Panc1 (cell line): Measurements from ENCODE around the gene VPS35L.

Experiments used
- POLR2AphosphoS5 ChIP-seq: IDR thresholded peaks from 2 replicates; pipeline ENCODE4 v1.6.1; 2012; ENCODE audit warnings: mild to moderate bottlenecking, low read depth, low read length, moderate library complexity
- SIN3A ChIP-seq: IDR thresholded peaks from 2 replicates; pipeline ENCODE4 v1.6.1; 2012; ENCODE audit warnings: low read depth, mild to moderate bottlenecking, low read length, moderate library complexity, borderline replicate concordance; ENCODE audit not compliant: insufficient read depth
- TF ChIP-seq, protein P1 (sequence below): fragments of 450-650 bp; IDR thresholded peaks from 2 replicates; pipeline ENCODE4 v1.5.1; 2017; ENCODE audit warnings: mild to moderate bottlenecking
- TF ChIP-seq, protein P2 (sequence below), 2 experiments: IDR thresholded peaks; 2 replicates each; pipeline ENCODE4 v1.6.1; 2011 to 2012; ENCODE audit warnings: low read depth in 2 of 2, control low read depth in 1 of 2, low read length in 1 of 2, mild to moderate bottlenecking in 1 of 2, moderate library complexity in 1 of 2; ENCODE audit not compliant: insufficient read depth in 1 of 2

DNA sequence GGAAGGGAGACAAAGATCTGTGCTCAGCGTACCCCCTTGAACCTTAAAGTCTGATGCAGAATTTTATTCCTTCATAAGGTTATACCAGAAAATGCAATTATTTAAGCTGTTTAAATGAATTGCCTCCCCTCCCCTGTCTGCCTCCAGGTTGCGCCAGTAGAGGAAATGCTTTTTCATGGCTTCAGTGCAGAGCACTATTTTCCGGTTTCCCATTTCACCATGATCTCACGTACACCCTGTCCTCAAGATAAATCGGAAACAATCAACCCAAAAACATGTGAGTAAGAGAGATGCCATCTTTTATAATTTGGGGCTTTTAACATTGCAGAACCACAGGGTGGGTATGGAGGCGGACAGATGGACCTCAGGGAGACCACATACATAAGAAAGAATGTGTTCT, 178.0 kb downstream of the VPS35L start:
- TF ChIP-seq, protein P1, sequence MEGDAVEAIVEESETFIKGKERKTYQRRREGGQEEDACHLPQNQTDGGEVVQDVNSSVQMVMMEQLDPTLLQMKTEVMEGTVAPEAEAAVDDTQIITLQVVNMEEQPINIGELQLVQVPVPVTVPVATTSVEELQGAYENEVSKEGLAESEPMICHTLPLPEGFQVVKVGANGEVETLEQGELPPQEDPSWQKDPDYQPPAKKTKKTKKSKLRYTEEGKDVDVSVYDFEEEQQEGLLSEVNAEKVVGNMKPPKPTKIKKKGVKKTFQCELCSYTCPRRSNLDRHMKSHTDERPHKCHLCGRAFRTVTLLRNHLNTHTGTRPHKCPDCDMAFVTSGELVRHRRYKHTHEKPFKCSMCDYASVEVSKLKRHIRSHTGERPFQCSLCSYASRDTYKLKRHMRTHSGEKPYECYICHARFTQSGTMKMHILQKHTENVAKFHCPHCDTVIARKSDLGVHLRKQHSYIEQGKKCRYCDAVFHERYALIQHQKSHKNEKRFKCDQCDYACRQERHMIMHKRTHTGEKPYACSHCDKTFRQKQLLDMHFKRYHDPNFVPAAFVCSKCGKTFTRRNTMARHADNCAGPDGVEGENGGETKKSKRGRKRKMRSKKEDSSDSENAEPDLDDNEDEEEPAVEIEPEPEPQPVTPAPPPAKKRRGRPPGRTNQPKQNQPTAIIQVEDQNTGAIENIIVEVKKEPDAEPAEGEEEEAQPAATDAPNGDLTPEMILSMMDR: no peak
- TF ChIP-seq SIN3A (no peak), POLR2AphosphoS5 (no peak)
- TF ChIP-seq, protein P2, sequence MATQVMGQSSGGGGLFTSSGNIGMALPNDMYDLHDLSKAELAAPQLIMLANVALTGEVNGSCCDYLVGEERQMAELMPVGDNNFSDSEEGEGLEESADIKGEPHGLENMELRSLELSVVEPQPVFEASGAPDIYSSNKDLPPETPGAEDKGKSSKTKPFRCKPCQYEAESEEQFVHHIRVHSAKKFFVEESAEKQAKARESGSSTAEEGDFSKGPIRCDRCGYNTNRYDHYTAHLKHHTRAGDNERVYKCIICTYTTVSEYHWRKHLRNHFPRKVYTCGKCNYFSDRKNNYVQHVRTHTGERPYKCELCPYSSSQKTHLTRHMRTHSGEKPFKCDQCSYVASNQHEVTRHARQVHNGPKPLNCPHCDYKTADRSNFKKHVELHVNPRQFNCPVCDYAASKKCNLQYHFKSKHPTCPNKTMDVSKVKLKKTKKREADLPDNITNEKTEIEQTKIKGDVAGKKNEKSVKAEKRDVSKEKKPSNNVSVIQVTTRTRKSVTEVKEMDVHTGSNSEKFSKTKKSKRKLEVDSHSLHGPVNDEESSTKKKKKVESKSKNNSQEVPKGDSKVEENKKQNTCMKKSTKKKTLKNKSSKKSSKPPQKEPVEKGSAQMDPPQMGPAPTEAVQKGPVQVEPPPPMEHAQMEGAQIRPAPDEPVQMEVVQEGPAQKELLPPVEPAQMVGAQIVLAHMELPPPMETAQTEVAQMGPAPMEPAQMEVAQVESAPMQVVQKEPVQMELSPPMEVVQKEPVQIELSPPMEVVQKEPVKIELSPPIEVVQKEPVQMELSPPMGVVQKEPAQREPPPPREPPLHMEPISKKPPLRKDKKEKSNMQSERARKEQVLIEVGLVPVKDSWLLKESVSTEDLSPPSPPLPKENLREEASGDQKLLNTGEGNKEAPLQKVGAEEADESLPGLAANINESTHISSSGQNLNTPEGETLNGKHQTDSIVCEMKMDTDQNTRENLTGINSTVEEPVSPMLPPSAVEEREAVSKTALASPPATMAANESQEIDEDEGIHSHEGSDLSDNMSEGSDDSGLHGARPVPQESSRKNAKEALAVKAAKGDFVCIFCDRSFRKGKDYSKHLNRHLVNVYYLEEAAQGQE (IDR thresholded peaks at IDR 0.05; ENCODE audit: insufficient read depth in 1 of 2, low read depth in 2 of 2, low read length in 1 of 2): no peak
